Erythroblast (primary cell): ENCODE measurements around the gene PTEN.
A peak's percentile ranks its signal among the peaks of the same experiment; 100 is the strongest.

Experiments used
- GATA1 ChIP-seq: IDR thresholded peaks from 2 replicates; pipeline ENCODE4 v1.6.1; 2011; ENCODE audit warnings: low read depth, mild to moderate bottlenecking, control low read depth, low read length, moderate library complexity
- POLR2A ChIP-seq: IDR thresholded peaks from 2 replicates; pipeline ENCODE4 v1.6.1; 2011; ENCODE audit warnings: mild to moderate bottlenecking, low read length

GRCh38 chr10:87861953-87862678, 1.3 kb upstream of the PTEN start:
- TF ChIP-seq POLR2A (peak; percentile 84), GATA1 (no peak)
